T follicular helper cell (primary cell): ENCODE measurements around the gene ENTPD5.
"Not testable (repeated sequence)": the region's sequence is repeated elsewhere in the genome, so short reads cannot be mapped to it uniquely, and the experiment has no call there.

Experiments
- DNase-seq: peaks from one replicate; pipeline ENCODE4 v3.0.0-alpha.2; 2020; ENCODE audit warnings: low read depth

The ENTPD5 gene

DNA sequence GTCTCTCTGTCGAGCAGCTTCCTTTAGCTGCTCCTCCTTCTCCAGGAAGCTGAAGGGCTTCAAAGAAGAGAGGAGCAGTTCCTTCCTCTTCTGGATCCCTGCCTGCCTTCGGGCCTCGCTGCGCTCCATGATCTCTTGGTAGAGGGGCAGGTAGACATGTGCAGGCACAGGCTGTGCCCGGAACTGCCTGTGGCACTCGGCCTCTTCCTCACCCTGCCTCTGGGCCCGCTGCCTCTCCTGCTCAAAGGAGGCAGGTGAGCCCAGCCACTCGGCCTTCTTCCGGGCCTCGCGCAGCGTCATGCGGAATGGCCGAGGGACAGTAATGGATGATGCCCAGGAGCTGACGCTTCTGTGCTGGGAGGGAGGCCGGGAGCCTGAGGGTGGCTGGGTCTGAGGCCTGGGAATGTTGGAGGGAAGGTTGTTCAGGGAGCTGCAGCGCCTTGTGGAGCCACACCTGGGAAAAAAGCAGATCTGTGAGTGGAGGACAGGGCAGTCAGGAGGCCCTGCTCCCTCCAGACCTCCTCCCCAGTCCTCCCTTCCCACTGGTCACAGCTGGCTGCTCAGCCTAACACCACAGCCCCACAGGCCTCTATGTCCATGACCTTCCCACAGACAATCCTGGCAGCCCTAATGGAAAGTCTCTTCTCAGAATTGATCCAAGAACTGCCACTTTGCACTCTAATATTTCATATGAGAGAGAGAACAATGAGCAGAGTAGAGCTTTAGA lies 74.5 kb downstream of the ENTPD5 start:
- DNase-seq, result no peak

- DNase-seq, result no peak
These were observed 76.0 kb downstream of the ENTPD5 start for GRCh38 chr14:73943083-73943482.

DNA sequence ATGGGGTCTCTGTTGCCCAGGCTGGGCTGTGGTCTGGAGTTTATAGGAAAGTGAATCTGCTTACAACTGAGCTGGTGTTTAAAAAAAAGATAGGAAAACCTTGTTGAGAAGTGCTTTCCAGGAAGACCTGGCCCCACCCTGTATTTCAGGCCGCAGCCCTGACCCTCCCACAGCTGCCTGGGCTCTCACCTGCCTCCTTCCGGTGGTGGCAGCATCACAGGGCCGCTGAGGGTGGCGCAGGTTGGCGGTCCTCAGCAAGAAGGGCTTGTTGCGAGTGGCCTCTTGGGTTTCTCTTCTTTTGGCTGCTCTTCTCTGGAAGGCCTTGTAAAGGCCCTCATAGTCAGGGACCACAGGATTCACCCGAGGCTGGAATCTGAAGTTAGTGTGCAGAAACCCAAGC lies 76.9 kb downstream of the ENTPD5 start:
- DNase-seq, result no peak

GRCh38 chr14:73937012-73937411 lies 82.1 kb downstream of the ENTPD5 start:
- no peak for DNase-seq

- DNase-seq, result no peak
These were observed 82.5 kb downstream of the ENTPD5 start for GRCh38 chr14:73936548-73936947.

GRCh38 chr14:73935666-73936065 lies 83.4 kb downstream of the ENTPD5 start:
- DNase-seq, result no peak

DNA sequence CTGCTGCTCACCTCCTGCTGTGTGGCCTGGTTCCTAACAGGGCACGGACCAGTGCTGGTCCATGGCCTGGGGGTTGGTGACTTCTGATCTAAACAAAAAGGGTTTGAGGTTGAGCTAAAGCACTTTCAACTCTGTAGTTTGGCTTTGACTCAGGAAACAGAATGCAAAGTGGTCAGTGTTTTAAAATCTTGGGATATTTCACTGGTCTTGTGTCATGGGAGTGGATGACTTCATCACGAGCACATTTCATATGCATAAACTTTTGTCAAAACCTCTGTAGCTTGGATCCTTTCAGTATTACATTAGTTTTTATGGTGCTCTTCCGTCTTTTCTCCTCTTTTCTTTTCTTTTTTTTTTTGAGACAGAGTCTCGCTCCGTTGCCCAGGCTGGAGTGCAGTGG lies 94.8 kb downstream of the ENTPD5 start:
- no peak for DNase-seq

DNA sequence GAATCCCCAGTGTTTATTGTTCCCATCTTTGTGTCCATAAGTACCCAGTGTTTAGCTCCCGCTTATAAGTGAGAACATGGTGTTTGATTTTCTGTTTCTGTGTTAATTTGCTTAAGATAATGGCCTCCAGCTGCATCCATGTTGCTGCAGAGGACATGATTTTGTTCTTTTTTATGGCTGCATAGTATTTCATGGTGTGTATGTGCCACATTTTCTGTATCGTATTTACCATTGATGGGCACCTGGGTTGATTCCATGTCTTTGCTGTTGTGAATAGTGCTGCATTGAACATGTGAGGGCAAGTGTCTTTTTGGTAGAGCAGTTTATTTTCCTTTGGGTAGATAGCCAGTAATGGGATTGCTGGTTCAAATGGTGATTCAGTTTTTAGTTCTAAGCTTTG lies 99.6 kb downstream of the ENTPD5 start:
- not testable (repeated sequence) for DNase-seq

DNA sequence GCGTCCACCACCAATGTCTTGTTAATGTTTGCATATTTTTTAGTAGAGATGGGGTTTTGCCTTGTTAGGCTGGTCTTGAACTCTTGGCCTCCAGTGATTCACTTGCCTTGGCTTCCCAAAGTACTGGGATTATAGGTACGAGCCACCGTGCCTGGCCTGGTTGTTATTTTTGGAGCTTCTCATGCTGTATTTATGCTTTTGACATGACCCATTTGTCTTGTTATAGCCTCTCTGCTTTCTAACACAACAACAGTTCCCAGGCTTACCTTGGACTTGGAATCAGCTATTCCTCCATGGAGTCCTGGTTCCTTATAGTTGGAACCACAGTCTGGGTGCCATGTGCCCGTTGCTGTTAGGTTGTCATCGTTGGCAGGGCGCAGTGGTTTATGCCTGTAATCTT lies 102.8 kb downstream of the ENTPD5 start:
- DNase-seq, result no peak

DNA sequence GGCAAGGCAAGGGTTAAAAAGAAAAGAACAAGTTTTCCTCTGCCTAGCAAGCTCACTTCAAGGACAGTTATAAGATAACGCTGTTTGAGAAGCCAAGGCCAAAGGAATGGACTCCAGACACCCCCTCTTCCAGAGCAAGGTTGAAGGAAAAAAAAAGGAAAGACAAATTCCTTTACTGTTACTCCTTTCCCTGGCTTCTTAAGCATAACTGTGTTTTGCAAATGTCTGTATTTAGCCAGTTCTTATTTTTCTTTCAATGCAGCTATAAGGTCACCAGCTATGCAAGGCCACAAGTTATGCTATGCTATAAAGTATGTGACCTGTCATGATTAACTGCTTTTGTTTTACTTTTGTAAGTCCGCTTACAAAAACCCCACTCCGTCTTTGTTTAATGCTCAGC lies 105.8 kb downstream of the ENTPD5 start:
- no peak for DNase-seq

GRCh38 chr14:73909681-73910080 lies 109.4 kb downstream of the ENTPD5 start:
- no peak for DNase-seq
